SK-N-MC (cell line): ENCODE results near the gene ITGAD.

Experiments
- DNase-seq: peaks from one replicate; pipeline ENCODE4 v3.0.0-alpha.2; 2011; ENCODE audit warnings: low read depth, low spot score
- H3K27ac ChIP-seq: fragments of 200-600 bp; sonication (generic); 2 replicates; pipeline ENCODE4 v1.5.1; 2016; ENCODE audit warnings: mixed run types
- H3K36me3 ChIP-seq: fragments of 200-600 bp; sonication (generic); 2 replicates; pipeline ENCODE4 v1.6.1; 2017; ENCODE audit warnings: antibody characterized with exemption, low read length, mixed read lengths; ENCODE audit not compliant: insufficient read depth
- H3K4me3 ChIP-seq: fragments of 200-600 bp; sonication (generic); 2 replicates; pipeline ENCODE4 v1.5.1; 2016
- H3K9ac ChIP-seq: fragments of 200-600 bp; sonication (generic); 2 replicates; pipeline ENCODE4 v1.8.0; 2017; ENCODE audit warnings: mixed run types, mixed read lengths; ENCODE audit not compliant: insufficient read length
- H3K9me3 ChIP-seq: fragments of 200-600 bp; sonication (generic); 2 replicates; pipeline ENCODE4 v1.6.1; 2017; ENCODE audit warnings: low read depth, mild to moderate bottlenecking, antibody characterized with exemption, low read length, moderate library complexity, mixed read lengths
- EZH2 ChIP-seq: fragments of 200-600 bp; sonication (generic); IDR thresholded peaks from one replicate; pipeline ENCODE4 v1.6.1; 2017; ENCODE audit warnings: antibody characterized with exemption
- FOXP2 ChIP-seq: optimal IDR thresholded peaks from 2 replicates; pipeline ENCODE3; 2011; ENCODE audit warnings: mild to moderate bottlenecking, moderate library complexity; ENCODE audit not compliant: insufficient read depth; ENCODE audit errors: extremely low read length, control extremely low read depth
- POLR2AphosphoS5 ChIP-seq: IDR thresholded peaks from 2 replicates; pipeline ENCODE4 v1.6.1; 2012; ENCODE audit warnings: mild to moderate bottlenecking, low read depth, low read length, borderline replicate concordance

ITGAD gene

DNA sequence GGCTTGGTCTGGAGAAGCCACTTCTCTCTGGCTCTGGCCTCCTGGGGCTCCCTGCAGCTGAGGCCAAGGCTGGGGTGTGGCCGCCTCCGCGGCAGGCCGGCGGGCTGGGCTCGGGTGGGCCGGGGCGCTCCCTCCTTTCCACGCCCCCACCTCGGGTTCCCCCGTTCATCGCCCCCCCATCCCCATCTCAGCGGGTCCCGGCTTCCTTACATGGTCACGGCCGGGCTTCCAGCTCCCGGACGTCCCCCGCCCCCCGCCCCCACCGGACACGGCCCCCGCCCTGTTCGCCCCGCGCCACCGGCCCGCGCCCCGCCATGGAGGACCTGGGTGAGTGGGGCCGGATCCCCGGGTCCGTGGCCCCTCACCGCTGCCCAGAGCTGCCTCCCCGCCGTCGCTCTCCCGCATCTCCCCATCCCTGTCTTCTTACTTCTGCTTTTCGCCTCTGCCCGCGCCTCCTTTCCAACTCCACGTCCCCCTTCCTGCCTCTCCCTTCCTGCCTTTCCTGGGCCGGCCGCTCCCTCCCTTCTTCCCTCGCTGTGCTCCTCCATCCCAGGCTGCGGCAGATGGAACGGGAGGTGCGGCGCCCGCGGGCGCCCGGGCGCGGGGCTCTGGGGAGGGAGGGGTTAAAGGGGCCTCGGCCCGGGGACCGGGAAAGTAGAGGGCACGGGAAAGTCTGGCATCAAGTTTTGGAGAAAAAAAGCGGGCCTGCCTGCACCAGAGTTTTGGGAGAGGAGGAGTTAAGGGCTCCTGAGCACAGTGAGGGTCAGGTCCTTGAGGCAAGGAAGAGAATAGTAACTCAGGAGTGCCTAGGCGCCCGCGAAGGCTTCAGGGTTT lies 79.0 kb downstream of the ITGAD start, which contains the start of gene TGFB1I1:
TSS of gene TGFB1I1 (plus strand) at position 278 of the 834 bp plus-strand sequence. CDS start at position 315, 37 bp downstream.
- TF ChIP-seq EZH2, result no peak
- TF ChIP-seq FOXP2, result no peak
- TF ChIP-seq POLR2AphosphoS5, result no peak
- Histone ChIP-seq H3K4me3 (no peak within 1 kb of the TSS), H3K9ac (no peak within 1 kb of the TSS), H3K9me3 (no peaks in the 10 kb centered on the region), H3K27ac (no peak within 1 kb of the TSS), H3K36me3 (no peaks in the 10 kb centered on the region)
- DNase-seq, result no peak

DNA sequence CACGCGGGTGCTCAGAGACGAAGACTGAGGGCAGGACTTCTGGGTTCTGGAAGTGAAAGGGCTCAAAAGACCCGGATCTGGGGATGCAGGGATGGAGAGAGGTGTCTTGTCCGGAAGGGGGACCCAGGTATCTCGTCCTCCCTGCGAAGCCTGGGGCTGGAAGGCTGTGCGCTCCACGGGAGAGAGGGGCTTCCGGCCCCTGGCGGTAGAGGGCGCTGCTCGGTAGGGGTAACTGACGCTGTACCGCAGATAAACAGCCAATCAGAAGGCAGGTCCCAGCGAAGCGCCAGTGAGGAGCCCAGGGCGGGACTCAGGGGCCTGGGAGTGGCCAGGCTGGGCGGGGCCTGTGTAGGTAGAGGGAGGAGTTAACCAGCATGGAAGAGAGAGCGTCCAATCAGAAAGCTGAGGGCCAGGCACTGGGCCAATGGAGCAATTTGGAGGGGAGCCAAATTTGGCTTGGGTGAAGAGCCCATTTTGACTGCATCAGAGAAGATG lies 79.6 kb downstream of the ITGAD start:
- Histone ChIP-seq H3K36me3 (no peaks in the 10 kb centered on the region), H3K27ac (no peak overlapping the region), H3K9ac (no peak overlapping the region), H3K9me3 (no peaks in the 10 kb centered on the region), H3K4me3 (no peak overlapping the region)
- TF ChIP-seq EZH2 (no peak), POLR2AphosphoS5 (no peak), FOXP2 (no peak)
- DNase-seq, result no peak

DNA sequence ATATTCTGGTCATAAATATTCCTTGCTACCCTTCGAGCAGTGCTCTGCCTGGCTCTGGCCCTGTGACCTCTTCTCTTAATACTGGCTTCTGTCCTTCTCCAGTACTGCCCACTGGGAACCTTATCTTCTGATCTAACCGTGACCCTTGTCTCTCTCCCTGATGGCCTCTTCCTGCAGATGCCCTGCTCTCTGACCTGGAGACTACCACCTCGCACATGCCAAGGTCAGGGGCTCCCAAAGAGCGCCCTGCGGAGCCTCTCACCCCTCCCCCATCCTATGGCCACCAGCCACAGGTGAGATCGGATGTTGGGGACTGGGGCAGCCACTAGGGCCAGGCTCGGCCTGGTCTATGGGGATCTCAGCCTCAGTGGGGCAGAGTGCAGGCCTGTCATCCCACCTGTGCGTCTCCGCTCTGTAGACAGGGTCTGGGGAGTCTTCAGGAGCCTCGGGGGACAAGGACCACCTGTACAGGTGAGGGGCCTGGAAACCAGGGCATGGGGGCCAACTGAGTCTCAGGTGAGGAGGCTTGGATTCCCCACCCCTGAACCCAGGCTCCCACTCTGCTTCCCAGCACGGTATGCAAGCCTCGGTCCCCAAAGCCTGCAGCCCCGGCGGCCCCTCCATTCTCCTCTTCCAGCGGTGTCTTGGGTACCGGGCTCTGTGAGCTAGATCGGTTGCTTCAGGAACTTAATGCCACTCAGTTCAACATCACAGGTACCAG lies 80.3 kb downstream of the ITGAD start:
- no peak overlapping the region for H3K27ac ChIP-seq
- no peaks in the 10 kb centered on the region for H3K9me3 ChIP-seq
- no peaks in the 10 kb centered on the region for H3K36me3 ChIP-seq
- DNase-seq, result no peak
- no peak overlapping the region for H3K4me3 ChIP-seq
- TF ChIP-seq POLR2AphosphoS5 (no peak), FOXP2 (no peak), EZH2 (no peak)
- no peak overlapping the region for H3K9ac ChIP-seq

DNA sequence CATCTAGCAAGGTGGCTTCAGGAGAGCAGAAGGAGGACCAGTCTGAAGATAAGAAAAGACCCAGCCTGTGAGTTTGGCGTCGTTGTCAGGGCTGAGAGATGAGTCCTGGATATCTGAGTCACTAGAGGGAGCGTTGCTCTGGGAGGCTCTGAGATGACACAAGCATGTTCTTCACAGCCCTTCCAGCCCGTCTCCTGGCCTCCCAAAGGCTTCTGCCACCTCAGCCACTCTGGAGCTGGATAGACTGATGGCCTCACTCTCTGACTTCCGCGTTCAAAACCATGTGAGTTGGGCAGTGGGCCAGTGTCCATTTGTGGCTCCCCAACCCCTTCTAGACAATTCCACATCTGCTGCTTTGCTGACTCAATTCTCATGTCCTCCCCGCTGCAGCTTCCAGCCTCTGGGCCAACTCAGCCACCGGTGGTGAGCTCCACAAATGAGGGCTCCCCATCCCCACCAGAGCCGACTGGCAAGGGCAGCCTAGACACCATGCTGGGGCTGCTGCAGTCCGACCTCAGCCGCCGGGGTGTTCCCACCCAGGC lies 81.1 kb downstream of the ITGAD start:
- Histone ChIP-seq H3K9me3 (no peaks in the 10 kb centered on the region), H3K36me3 (no peaks in the 10 kb centered on the region), H3K9ac (no peak overlapping the region), H3K4me3 (no peak overlapping the region), H3K27ac (no peak overlapping the region)
- no peak for DNase-seq
- TF ChIP-seq POLR2AphosphoS5, result no peak

DNA sequence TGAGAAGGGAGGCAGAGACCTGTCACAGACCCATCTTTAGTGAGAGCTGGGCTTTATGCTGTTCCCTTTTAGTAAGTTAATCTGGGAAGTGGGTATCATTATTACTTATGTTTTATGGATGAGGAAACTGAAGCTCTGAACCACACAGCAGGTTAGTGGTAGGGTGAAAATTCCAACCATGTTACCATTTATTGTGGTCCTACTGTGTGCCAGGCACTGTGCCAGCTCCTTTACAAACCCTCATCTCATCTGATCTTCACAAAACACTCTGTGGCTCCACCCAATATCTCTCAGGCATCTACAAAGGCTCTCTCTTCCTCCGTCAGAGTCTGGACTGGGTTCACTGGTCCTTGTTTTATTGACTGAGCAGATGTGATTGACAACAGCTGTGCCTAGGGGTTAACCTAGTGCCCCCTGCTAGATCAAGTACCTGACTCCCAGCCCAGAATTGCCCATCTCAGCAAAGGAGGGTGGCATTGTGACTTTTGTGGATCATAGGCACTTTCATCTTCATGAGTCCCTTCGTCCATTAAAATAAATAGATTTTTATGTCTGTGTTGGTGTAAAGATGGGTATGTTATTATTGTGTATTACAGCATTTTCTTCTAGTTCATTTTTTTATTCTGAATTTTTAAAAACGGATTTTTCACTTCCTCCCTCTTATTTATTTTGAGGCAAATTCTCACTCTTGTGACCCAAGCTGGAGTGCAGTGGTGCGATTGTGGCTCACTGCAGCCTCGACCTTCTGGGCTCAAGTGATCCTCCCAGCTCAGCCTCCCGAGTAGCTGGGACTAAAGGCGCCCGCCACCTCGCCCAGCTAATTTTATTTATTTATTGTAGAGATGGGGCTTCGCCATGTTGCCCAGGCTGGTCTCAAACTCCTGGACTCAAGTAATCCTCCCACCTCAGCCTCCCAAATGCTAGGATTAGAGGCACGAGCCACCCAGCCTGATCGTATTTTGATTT lies 81.9 kb downstream of the ITGAD start:
- no peak for DNase-seq
- Histone ChIP-seq H3K9me3 (no peaks in the 10 kb centered on the region), H3K36me3 (no peaks in the 10 kb centered on the region), H3K9ac (no peak overlapping the region), H3K27ac (no peak overlapping the region), H3K4me3 (no peak overlapping the region)
- no peak for TF ChIP-seq POLR2AphosphoS5
- no peak for TF ChIP-seq EZH2
- TF ChIP-seq FOXP2, result no peak

DNA sequence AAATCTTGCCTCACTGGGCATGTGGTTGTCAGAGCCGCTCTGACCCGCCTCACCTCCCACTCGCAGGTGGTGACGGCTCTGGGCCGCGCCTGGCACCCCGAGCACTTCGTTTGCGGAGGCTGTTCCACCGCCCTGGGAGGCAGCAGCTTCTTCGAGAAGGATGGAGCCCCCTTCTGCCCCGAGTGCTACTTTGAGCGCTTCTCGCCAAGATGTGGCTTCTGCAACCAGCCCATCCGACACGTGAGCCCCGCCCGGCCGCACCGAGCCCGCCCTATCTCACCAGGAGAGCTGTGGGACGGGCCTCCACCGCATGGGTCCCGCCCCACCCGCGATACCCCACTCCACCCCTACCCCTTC lies 82.8 kb downstream of the ITGAD start:
- H3K9me3 ChIP-seq, result no peaks in the 10 kb centered on the region
- no peak overlapping the region for H3K4me3 ChIP-seq
- no peak overlapping the region for H3K9ac ChIP-seq
- TF ChIP-seq FOXP2, result no peak
- DNase-seq, result no peak
- H3K27ac ChIP-seq, result no peak overlapping the region
- H3K36me3 ChIP-seq, result no peaks in the 10 kb centered on the region
